H1 (cell line): ENCODE results near the gene MS4A8.

Source experiments
- CEBPB ChIP-seq: IDR thresholded peaks from 2 replicates; pipeline ENCODE4 v1.6.1; 2012; ENCODE audit warnings: low read depth, low read length
- CTCF ChIP-seq, 3 experiments: IDR thresholded peaks; 1 replicate in 2 of 3; 2 replicates in 1 of 3; pipeline versions ENCODE4 v1.5.1 to v1.6.1; 2011; ENCODE audit warnings: low read length in 3 of 3, mild to moderate bottlenecking in 3 of 3, inconsistent platforms in 2 of 3, low read depth in 1 of 3, moderate library complexity in 1 of 3; ENCODE audit not compliant: insufficient read depth in 1 of 3; ENCODE audit errors: control extremely low read depth in 1 of 3
- EZH2 ChIP-seq: fragments of 200-600 bp; sonication (generic); IDR thresholded peaks from 2 replicates; pipeline ENCODE4 v1.7.1; 2012; ENCODE audit warnings: low read depth, mild to moderate bottlenecking, moderate library complexity, low read length, inconsistent platforms; ENCODE audit not compliant: severe bottlenecking
- JUN ChIP-seq: IDR thresholded peaks from 2 replicates; pipeline ENCODE4 v1.6.1; 2011; ENCODE audit warnings: low read depth, mild to moderate bottlenecking, improper control_type of control experiment, low read length
- JUND ChIP-seq: IDR thresholded peaks from 2 replicates; pipeline ENCODE4 v1.6.1; 2011; ENCODE audit warnings: mild to moderate bottlenecking, improper control_type of control experiment, low read length
- KDM4A ChIP-seq: IDR thresholded peaks from one replicate; pipeline ENCODE4 v1.7.1; 2012; ENCODE audit warnings: low read depth, mild to moderate bottlenecking, moderate library complexity, low read length, inconsistent platforms; ENCODE audit not compliant: severe bottlenecking
- NRF1 ChIP-seq: IDR thresholded peaks from 2 replicates; pipeline ENCODE4 v1.6.1; 2011; ENCODE audit warnings: mild to moderate bottlenecking, low read depth, low read length, improper control_type of control experiment
- POLR2AphosphoS5 ChIP-seq: IDR thresholded peaks from 2 replicates; pipeline ENCODE4 v1.6.1; 2011; ENCODE audit warnings: low read depth, low read length
- SIX5 ChIP-seq: IDR thresholded peaks from 2 replicates; pipeline ENCODE4 v1.6.1; 2011; ENCODE audit warnings: mild to moderate bottlenecking, low read depth, low read length

- TF ChIP-seq CTCF (IDR thresholded peaks at IDR 0.05; ENCODE audit: control extremely low read depth in 1 of 3, insufficient read depth in 1 of 3, low read depth in 1 of 3, low read length in 3 of 3), result peak; percentile 27 to 46 (median 35)
- no peak for TF ChIP-seq JUN
- no peak for TF ChIP-seq POLR2AphosphoS5
- no peak for TF ChIP-seq NRF1
- TF ChIP-seq CEBPB, result no peak
- TF ChIP-seq KDM4A, result no peak
- no peak for TF ChIP-seq SIX5
- no peak for TF ChIP-seq EZH2
- no peak for TF ChIP-seq JUND
These were observed 43.6 kb downstream of the MS4A8 start for GRCh38 chr11:60743058-60743457.
